ENCODE data around the gene ATP10A.
A peak's percentile ranks its signal among the peaks of the same experiment; 100 is the strongest.
"Not testable (repeated sequence)": the region's sequence is repeated elsewhere in the genome, so short reads cannot be mapped to it uniquely, and the experiment has no call there.

ATP10A gene

DNA sequence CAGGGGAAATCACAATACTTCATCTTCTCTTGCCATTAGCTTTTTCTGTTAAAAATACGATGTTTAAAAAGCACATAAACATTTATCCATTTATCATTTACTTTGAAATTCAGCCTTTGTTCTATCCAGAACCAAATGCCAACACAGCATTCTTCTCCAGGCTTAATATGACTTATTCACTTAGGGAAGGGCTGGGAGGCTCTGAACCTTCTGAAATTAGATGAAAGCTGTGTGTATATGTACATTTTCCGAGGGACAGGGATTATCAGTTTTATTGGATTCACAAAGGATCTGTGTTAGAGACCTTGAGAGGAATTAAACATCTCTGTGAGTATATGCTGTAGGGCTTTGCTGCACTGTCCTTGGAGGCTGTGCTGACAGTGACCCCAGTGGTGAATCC, 213.7 kb downstream of the ATP10A start:
- no peak for DNase-seq (ENCODE audit: low read depth, low spot score)

DNA sequence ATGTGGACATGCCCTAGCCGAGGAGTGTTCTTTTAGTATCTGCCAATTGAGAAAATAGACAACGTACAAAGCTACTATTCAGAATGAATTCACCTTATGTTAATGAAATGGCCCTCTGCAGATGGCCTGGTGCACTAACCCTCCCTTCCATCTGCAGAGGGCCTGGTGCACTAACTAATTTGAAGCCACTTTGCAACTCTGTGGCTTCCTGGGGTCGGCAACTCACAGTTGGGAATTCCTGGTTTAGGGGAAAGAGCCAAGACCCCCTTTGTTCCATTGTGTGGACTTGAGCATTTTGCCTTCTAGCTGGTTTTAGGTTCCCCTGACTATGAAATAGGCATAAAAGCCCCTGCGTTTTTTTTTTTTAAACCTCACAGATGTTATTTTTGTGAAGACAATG, 220.0 kb downstream of the ATP10A start:
- DNase-seq (ENCODE audit: low read depth, low spot score) = no peak

- DNase-seq (ENCODE audit: low read depth, low spot score) = peak; percentile 22
These were observed 221.4 kb downstream of the ATP10A start for GRCh38 chr15:25641762-25642161.

- no peak for DNase-seq (ENCODE audit: low read depth, low spot score)
These were observed 221.8 kb downstream of the ATP10A start for GRCh38 chr15:25641361-25641760.

- not testable (repeated sequence) for DNase-seq (ENCODE audit: low read depth, low spot score)
These were observed 222.2 kb downstream of the ATP10A start for GRCh38 chr15:25640959-25641358.

DNA sequence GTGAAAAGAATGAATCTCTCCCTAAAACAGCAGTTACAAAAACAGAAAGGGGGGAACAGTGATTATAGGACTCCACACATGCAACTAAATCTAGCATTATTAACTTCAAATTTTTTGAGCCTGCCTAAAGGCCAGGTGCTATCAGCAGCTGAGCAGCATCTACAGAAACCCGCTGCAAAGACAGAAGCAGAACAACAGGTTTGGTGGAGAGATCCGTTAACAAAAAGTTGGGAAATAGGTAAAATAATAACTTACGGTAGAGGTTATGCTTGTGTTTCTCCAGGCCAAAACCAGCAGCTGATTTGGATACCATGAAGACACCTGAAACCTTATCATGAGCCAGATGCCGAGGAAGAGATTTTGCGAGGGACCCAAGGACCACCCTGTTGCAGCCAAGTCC, 222.7 kb downstream of the ATP10A start:
- DNase-seq (ENCODE audit: low read depth, low spot score) = no peak

GRCh38 chr15:25636486-25636885, 226.6 kb downstream of the ATP10A start:
- DNase-seq (ENCODE audit: low read depth, low spot score) = not testable (repeated sequence)

- DNase-seq (ENCODE audit: low read depth, low spot score) = no peak
These were observed 227.9 kb downstream of the ATP10A start for GRCh38 chr15:25635191-25635590.

DNA sequence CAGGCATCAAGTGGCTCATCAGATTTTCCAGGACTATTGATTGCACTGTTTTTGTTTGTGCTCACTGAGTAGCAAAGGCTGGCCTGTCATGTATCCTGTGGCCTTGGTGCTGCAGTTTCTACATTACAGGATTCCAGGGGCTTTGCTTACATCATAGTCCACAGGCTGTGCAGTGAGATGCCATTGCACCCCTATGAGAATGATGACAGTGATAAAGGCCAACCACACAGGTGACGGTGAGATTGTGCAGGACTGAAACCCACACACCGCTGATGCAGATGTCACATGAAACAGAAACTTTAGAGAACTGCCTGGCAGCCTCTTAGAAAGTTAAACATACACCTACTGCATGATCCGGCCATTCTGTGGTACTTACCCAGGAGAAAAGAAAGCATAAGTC, 229.3 kb downstream of the ATP10A start:
- no peak for DNase-seq (ENCODE audit: low read depth, low spot score)

DNA sequence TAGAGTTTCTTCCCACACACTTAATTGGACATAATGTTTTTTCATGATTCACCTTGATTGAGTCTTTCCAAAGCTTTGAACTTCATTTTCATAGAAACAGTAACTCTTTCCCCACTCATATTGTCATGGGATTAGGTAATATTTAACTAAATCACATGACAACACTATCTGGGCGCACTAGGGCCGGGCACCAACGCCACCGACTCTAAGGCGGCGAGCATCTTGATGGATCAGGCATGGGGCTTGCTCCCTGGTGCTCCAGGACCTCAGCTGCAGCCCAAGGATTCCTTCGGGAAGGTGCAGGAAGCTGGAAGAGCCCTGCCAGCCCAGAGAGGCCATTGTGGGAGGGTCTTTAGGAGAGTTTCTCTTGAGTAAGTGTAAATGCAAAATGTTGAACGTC, 231.2 kb downstream of the ATP10A start:
- DNase-seq (ENCODE audit: low read depth, low spot score) = no peak

Measured in astrocyte of the hippocampus (primary cell).